NCI-H82 treated with DMSO at 0.1 percent for 48 hours (cell line): ENCODE data around the gene ZNF584.
"Not testable (repeated sequence)": the region's sequence is repeated elsewhere in the genome, so short reads cannot be mapped to it uniquely, and the experiment has no call there.

Experiments
- DNase-seq: peaks from one replicate; lab custom pipeline; 2025; ENCODE audit not compliant: unreplicated experiment; lab: John Stamatoyannopoulos, UW

ZNF584 gene

DNA sequence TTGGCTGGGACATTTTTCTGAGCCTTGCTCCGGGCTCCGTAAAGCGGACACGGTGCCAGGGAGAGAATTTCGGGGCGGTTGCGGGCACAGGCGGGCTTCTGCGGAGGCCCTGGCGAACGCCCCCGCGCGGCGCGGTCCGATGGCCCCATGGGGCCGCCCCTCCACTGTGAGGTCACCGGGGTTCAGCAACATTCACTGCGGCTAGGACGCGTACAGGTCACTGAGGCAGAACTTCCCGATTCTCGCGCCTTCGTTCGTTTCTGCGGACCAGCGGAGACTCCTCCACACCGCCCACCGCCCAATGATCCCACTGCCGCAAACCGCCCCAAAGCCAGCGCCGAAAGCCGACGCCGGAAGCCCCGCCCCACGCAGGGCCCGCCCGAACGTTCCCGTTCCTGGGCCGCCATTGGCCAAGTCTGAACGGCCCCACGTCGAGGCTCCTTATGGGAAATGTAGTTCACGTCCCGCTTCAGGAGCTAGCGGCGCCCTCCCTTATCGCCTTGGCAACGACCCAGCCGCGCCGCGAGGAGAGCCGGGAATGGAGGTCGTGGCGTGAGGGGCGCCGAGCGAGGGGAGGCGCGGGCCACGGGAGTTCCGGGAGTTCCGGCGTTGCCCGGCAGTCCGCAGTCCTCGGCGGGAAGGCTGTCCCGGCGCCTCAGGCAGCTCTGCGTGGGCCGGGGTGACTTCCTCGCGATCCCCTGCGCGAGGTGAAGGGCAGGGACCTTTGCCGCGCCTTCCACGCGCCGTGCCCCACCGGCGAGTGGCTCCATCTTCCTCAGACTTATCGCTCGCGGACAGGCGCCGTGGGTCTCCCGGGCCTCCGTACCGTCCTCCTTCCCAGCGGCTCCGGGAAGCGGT is at the start of gene ZNF584:
Gene ZNF584 (plus strand): TSS at position 498 of the 858 bp plus-strand sequence. CDS start 499 bp downstream, outside the sequence.
- peak; percentile 92 for DNase-seq

DNA sequence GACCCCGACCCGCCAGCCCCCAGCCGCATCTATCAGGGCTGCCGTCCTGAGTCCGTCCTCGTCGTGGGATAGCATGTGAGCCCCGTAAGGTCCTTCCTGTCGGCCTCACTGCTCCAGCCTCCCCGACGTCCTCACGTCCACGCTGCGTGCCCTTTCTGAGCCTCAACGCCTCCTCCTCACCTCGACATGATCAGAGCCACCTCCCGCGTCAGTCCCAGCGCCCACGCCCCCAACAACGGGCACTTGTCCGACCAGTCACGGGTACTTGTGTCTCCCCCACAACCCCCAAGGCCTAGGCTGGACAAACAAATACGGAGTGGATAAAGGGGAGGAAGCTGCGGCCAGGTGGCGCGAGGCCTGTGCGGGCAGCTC is 46.6 kb upstream of the ZNF584 start:
- peak; percentile 11 for DNase-seq

DNA sequence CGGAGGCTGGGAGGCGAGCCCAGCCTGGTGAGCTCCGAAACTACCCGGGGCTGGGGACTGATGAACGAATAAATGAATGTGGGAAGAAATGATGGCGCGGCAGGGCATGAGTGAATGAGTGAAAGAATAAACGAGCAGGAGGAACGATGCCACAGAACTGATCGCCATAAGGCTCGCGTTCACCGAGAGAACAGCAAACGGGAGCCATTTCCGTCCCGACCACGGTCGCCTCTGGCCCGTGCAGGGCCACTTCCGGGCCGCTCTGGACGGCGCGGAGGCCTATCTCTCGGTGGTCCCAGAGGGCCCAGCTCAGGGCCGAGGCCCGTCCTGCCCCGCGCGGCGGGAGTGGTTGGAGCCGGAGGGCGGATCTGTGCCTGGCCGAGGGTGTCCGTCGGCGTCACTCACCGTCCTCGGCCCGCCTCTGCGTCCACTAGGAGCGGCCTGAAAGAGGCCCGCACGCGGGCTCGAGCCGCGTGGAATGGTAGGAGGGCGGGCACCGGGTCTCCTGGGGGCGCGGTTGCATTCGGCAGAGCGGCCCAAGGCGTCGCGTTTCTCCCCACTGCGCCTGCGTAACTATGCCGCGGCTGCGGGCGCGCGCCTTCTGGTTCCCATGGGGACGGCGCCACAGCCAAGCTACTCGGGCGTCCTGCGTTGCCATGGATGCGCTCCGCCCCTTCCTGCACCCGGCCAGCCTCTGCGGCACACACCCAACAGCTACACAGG is 46.0 kb upstream of the ZNF584 start, which contains the start of gene ZNF497:
Gene ZNF497 (minus strand): TSS at position 480 of the 723 bp plus-strand sequence. CDS start 5,116 bp downstream, outside the sequence.
- DNase-seq: peak; percentile 79

DNA sequence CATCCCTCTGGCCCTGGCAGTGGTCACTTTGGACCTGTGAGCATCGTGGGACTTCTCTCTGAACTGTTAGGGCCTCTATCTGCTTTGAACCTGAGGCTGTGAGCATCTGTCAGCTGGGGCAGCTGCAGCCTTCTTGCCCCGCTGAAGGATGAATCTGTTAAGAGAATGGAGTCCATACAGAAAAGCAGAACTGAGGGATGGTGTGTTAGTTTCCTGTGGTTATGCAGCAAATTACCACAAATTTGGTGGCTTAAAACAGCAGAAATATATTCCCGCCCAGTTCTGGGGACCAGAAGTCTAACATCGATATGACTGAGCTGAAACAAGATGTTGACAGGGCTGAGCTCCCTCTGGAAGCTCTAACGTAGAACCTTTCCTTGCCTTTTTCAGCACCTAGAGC is 44.3 kb upstream of the ZNF584 start:
- DNase-seq: no peak

DNA sequence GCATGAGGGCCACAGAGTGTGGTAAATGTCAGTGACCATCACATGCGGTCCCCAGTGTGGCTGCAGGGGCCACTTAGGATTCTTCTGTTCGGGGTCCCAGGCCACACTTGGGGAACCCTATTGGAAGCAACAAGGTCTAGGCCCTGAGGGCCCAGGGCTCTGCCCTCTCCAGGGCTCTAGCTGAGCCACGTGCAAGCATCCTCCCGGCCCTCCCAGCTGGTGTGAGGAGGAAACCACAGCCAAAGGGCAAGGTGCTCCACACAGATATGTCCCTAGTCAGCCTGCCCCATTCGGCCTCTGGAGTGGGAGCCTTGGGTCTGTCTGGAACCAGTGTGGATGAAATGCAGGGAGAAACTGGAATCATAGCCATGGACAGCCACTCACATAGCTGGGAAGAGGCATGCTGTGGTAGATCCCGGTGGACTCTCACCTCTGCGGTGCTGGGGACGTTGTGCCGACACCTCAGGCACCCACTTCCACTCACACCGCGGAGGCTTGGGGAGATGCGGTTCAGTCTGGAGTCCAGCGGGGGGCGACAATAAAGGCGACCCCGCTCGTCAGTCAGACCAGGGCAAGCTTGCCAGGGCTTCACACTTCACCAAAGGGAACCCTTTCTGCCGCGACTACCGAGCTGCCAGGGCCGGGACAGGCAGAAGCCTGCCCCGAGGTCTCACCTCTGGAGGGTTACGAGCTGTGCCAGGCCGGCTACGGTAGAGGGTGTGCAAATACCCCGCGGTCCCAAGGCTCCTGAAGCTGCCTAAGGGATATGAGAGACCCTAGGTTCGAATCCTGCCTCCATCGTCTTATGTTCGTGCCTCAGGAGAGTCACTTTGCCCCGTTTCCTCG is 41.6 kb upstream of the ZNF584 start:
- no peak for DNase-seq

DNA sequence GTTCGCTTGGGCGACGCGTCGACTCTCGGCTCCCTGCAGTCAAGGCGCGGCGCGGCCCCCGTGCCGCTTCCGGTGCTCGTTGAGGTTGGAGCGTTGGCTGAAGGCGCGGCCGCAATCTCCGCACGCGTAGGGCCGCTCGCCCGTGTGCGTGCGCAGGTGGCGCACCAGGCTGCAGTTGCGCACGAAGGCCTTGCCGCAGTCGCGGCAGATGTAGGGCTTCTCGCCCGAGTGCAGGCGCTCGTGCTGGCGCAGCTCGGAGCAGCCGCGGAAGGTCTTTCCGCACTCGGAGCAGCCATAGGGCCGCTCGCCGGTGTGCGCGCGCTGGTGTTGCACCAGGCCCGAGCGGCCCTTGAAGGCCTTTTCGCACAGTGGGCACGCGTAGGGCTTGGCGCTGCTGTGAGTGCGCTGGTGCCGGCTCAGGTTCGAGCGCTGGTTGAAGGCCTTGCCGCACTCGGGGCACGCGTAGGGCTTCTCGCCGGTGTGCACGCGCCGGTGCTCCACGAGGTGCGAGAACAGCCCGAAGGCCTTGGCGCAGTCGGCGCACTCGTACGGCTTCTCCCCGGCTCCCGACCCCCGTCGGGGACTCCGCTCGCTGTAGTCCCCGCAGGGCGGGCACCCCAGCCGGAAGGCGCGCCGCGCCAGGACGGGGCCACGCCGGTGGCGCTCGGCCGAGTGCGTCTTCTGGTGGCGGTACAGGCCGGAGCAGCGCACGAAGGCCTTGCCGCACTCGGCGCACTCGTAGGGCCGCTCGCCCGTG is 40.6 kb upstream of the ZNF584 start:
- DNase-seq: no peak

DNA sequence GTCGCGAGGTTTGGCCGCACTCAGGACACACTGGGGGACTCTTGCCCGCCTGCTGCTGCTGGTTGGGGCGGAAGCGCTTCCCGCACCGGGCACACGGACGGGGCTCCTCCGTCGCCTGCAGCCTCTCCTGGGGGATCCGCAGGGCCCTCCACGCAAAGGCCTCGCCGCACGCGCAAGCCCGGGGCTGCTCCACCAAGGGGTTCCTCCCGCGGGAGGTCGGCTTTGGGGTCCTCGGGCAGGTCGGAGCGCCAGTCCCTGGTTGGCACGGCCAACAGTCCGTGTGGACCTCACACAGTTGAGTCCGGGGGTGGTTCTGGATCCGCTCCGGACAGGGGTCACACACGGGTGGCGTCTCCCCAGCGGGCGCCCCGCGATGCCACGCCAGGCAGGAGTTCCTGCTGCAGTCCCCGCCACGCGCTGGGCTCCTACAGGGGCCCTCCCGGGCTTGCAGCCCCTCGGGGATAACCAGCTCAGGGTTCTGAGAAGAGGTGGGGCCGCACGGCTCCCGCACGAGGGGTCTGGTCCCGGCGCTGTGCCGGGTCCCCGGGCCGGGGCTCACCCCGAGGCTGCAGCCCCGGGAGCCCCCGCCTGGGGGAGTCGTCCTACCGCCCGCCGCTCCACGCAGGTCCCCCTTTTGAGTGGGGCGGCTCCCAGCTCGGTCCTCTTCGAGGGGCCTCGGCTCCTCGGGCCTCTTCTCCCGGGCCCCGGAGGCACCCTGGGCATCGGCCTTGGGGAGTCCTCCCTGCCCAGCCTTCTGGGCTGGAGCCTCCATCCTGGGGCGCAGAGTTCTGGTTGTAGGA is 39.7 kb upstream of the ZNF584 start:
- DNase-seq: no peak

DNA sequence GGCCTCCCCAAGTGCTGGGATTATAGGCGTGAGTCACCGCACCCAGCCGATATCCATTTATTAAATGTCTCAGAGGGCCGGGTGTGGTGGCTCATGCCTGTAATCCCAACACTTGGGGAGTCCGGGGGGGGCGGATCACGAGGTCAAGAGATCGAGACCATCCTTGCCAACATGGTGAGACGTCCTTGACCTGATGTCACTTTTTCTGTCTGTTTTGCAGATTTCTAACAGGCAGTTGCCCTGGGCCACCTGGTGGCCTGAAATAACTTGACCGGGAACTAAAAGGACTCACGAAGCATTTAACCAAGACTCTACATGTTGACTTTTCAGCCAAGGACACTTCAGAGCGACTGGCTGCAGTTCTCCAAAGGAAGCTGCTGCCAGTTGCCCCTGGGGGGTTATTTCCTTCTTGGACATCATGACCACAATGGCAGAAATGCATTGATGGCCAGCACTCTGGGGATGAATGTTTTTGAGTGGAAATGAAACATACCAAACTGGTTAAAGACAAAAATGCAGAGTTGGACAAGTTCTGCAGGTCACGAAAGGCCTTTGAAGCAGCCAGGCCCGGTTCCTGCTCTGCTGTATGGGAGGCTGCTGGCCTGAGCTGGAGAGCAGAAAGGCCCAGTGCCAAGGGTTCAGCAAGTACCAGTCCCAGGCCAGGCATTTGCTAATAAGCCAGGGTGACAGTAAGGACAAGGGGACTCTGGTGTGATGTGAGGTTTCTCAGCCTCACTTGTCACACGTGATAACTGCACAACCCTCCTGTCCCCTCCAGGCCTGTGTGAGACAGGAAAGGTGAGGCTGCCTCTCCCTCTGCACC is 35.9 kb upstream of the ZNF584 start:
- no peak for DNase-seq

DNA sequence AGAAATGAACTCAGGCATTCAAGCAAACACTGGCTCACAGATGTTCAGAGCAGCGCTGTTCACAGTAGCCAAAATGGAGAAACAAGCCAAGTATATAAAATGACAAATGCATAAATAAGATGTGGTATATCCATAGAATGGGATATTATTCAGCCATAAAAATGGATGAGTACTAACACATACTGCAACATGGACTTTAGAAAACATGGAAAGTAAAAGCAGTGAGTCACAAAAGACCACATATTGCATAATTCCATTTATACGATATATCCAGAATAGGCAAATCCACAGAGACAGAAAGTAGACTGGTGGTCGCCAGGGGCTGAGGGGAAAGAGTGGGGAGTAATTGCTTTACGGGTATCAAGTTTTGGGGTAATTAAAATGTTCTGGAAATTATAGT is 34.2 kb upstream of the ZNF584 start:
- DNase-seq: no peak

DNA sequence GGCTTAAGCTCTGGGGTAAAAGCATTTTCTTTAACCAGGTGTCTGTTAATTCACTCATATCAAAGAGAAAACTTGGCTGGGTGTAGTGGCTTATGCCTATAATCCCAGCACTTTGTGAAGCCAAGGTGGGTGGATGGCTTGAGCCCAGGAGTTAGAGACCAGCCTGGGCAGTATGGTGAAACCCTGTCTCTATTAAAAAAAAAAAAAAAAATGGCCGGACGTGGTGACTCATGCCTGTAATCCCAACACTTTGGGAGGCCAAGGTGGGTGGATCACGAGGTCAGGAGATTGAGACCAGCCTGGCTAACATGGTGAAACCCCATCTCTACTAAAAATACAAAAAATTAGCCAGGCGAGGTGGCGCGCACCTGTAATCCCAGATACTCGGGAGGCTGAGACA is 31.7 kb upstream of the ZNF584 start:
- DNase-seq: not testable (repeated sequence)

DNA sequence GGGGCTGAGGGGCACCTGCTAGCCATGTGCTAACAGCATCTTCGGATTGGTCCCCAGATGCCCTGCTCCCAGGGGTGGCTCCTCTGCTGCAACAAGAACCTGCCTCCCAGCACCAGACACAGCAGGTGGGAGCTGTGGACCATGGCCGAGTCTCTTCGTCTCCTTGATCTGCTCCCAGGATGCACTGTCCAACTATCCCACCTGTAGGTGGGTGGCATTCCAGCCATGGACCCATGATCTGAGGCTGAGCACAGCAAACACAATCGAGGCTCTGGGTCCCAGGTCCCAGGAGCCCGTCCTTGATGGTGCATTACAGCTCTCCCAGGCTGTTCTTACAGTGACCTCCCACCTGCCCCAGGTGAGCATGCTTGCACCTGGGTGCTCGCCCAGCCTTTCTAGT is 29.2 kb upstream of the ZNF584 start:
- DNase-seq: no peak

DNA sequence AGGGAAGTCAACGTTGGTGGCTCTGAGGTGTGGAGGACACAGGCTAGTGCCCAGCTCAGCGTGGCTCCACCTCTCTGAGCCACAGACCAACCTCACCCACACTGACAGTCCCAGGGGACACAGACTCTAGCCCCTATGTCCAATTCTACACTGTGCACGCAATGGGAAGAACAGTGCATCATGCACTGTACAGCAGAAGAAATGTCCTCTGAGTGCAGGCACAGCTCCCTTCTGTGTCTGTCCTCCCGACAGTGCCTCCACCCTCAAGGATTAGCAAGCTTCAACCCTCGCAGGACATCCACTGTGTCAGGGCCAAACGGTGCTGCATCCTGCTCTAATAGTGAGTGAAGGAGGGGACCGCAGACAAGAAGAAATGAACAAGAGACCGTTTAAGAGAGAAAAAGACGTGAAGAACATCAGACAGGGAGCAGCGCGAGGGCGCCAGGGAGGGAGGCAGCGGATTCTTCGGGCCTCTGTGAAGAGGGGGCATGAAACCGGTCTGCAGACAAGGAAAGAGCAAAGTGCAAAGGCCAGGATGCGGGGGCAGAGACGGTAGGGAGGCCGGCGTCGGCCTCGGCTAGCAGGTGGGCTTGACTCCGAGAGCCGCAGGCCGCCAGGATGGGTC is 28.3 kb upstream of the ZNF584 start:
- no peak for DNase-seq

DNA sequence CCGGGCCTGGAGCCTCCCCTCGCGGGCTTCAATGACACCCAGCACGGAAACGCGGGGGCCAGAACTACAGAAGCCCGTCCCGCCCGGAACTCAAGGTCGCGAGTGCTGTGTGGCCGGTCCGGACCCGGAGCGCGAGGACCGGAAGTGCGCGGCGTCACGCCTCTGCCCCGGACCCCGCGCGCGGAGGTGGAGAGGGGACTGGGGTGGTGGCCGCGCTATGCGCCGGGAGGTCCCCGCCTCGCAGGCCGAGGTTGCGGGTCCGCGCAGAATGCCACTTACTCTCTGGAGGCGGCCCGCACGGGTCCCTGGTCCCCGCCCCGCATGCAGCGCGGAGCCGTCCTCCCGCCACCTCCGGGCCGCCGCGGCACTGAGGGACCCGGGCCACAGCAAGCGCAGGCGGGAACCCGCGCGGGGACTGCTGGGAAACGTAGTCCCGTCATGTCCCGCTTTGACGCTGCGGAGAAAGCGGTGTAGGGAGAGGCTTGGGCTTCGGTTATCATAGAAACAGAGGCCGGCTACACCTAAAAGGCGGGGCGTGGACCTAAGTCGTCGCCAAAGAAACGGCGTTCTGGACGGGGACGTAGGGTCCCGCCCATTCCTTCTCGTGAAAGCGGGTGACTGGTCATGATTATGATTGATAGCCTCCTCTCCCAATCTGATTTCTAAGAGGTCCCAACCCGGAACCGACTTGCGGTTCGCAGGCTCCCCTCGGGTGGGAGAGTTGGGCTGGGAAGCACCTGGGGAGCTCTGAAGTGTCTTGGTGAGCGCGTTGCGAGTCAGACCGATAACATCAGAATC is 27.6 kb upstream of the ZNF584 start, which contains the start of gene ZNF837:
Gene ZNF837 (minus strand): TSS at position 369 of the 798 bp plus-strand sequence. CDS start 11,698 bp downstream, outside the sequence.
- DNase-seq: peak; percentile 99

DNA sequence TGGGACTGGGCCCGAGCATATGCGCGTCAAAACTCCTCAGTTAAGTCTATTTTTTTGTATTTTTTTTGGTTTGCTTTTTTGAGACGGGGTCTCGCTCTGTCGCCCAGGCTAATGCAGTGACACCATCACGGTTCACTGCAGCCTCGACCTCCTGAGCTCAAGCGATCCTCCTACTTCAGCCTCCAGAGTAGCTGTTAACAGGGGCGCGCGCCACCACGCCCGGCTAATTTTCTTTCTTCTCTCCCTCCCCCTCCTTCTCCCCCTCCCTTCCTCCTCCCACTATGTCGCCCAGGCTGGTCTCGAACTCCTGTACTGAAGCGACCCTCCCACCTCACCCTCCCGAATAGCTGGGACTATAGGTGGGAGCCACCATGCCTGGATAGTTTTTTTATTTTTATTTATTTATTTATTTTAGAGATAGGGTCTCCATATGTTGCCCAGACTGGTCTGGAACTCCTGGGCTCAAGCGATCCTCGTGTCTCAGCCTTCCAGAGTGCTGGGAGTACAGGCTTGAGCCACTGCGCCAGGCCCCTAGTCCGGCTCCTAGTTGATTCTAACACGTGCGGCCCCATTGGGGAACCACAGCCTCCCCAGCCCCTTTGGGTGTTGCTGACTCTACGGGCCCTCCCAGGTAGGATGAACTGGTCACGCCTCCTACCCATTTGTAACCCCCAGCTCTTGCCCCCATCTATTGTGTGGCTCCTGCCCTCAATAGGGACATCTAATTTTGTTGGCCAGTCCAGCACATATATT is 26.8 kb upstream of the ZNF584 start:
- no peak for DNase-seq

DNA sequence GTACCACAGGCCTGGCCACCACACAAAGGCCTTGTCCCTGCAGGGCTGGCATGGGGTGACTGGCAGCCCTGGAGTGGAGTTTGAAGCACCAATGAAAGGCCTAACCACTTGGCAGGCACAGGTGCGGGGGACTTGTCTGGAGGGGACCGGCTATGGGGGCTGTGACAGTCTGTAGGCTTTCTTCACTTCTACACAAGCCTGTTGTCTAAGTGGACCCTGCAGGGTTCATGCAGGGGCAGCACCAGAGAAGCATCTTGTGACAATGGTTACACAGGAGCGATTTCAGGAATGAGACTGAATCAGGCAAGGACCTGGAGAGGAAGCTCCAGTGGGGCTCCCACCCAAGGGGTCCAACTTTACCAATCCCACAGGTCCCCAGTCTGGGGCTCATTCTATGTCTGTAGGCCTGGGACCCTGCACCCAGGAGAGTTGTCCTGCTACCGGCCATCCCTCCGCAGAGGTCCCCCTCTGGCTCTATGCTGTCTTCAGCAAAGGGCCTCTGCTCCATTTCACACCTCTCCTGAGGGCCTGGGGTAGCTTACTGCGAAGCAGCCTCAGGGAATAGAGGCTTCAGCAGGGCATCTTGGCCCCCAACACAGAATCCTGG is 25.3 kb upstream of the ZNF584 start:
- DNase-seq: no peak

DNA sequence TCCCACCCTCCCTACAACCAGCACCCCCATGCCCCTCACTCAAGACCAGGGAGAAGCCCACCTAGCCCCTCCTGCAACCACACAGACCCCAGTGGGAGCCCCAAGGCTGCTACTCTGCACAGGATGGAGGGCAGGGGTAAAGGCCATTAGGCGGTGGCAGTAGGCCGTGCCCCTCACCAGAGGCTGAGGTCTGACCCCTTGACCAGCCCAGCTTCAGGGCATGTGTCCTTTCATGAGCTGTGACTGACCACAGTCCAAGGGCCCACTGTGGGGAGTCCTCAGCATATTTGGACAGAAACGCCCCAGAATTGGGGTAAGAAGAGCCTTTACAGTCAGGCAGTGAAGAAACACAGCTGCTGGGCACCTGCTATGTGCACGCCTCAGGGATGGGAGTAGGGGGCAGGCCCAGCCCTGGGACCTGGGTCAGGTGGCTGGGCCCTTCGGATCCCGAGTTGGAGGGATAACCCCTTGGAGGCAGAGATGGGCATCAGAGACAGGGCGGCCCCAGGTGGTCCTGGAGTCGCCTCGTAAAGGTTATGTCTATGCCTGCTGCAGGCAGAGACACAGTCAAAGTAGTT is 23.0 kb upstream of the ZNF584 start:
- no peak for DNase-seq
